Amygdala (tissue), 56 donors: ENCODE results near the gene FBXL5.
"Not testable (repeated sequence)": the region's sequence is repeated elsewhere in the genome, so short reads cannot be mapped to it uniquely, and the experiment has no call there.

Experiments used
- DNase-seq, 56 donors: peaks; one replicate each; lab custom pipeline; 2025; lab: John Stamatoyannopoulos, UW

Gene FBXL5

GRCh38 chr4:15653420-15653819 lies 1.7 kb downstream of the FBXL5 start:
- DNase-seq = no peak

GRCh38 chr4:15652841-15653240 lies 2.3 kb downstream of the FBXL5 start:
- DNase-seq = no peak

- DNase-seq = no peak
Observed at GRCh38 chr4:15652191-15652590, 3.0 kb downstream of the FBXL5 start.

GRCh38 chr4:15651676-15652075 lies 3.5 kb downstream of the FBXL5 start:
- no peak for DNase-seq

GRCh38 chr4:15649914-15650545 lies 5.1 kb downstream of the FBXL5 start:
- DNase-seq = peak in 28 of 56 donors; percentile 0 to 62 (median 8)

GRCh38 chr4:15648600-15648999 lies 6.6 kb downstream of the FBXL5 start:
- DNase-seq = no peak

GRCh38 chr4:15638418-15638817 lies 16.7 kb downstream of the FBXL5 start:
- no peak for DNase-seq

- no peak for DNase-seq
Observed at GRCh38 chr4:15636818-15637217, 18.3 kb downstream of the FBXL5 start.

- DNase-seq = not testable (repeated sequence)
Observed at GRCh38 chr4:15617407-15617806, 37.8 kb downstream of the FBXL5 start.

GRCh38 chr4:15614891-15615290 lies 40.3 kb downstream of the FBXL5 start:
- DNase-seq = not testable (repeated sequence)

- no peak for DNase-seq
Observed at GRCh38 chr4:15612136-15612535, 43.0 kb downstream of the FBXL5 start.

- no peak for DNase-seq
Observed at GRCh38 chr4:15610855-15611254, 44.3 kb downstream of the FBXL5 start.

- DNase-seq = no peak
Observed at GRCh38 chr4:15605537-15605936, 49.6 kb downstream of the FBXL5 start.

- no peak for DNase-seq
Observed at GRCh38 chr4:15601862-15602261, 53.3 kb downstream of the FBXL5 start.

- no peak for DNase-seq
Observed at GRCh38 chr4:15600176-15600575, 55.0 kb downstream of the FBXL5 start.

- DNase-seq = no peak
Observed at GRCh38 chr4:15598644-15599043, 56.5 kb downstream of the FBXL5 start.

GRCh38 chr4:15592799-15593198 lies 62.4 kb downstream of the FBXL5 start:
- no peak for DNase-seq

GRCh38 chr4:15587649-15588048 lies 67.5 kb downstream of the FBXL5 start:
- no peak for DNase-seq

- no peak for DNase-seq
Observed at GRCh38 chr4:15586066-15586465, 69.1 kb downstream of the FBXL5 start.

GRCh38 chr4:15585331-15585730 lies 69.8 kb downstream of the FBXL5 start:
- no peak for DNase-seq

GRCh38 chr4:15584785-15585184 lies 70.4 kb downstream of the FBXL5 start:
- no peak for DNase-seq

- DNase-seq = no peak
Observed at GRCh38 chr4:15577508-15577907, 77.6 kb downstream of the FBXL5 start.

GRCh38 chr4:15575966-15576365 lies 79.2 kb downstream of the FBXL5 start:
- no peak for DNase-seq
